ENCODE measurements around the gene NOC2L. TPM values are rescaled to one million over a fixed set of nuclear protein-coding genes. Genes with fewer than 3 reads are reported as not detected.

The NOC2L gene
- total and polyA plus RNA-seq, 10 donors = 26.2 to 73.4 (median 45.9) TPM

GRCh38 chr1:962381-963300, 3.6 kb upstream of the NOC2L start:
- Histone ChIP-seq H3K36me3 (peaks cover 0 to 34% (median 6%) of the 10 kb centered on the region in 6 donors), H3K9me3 (no peaks in the 10 kb centered on the region), H3K4me3 (no peak overlapping the region), H3K27me3 (replicated peaks in 1 of 7) (peaks cover 0 to 33% (median 0%) of the 10 kb centered on the region in 7 donors), H3K27ac (no peak overlapping the region), H3K4me1 (peaks cover 27 to 73% (median 51%) of the 10 kb centered on the region in 6 donors)
- intact Hi-C loops (cut with DNase I; ENCODE audit: low total_unique reads) = no loop called here
- TF ChIP-seq CTCF (IDR thresholded peaks at IDR 0.05 in 8 of 11, conservative IDR thresholded peaks at IDR 0.05 in 3 of 11) = no peak
- TF ChIP-seq POLR2A (IDR thresholded peaks at IDR 0.05) = no peak
- no peak for TF ChIP-seq POLR2AphosphoS5 (IDR thresholded peaks at IDR 0.05)
- WGBS, 5 donors = 86 to 94% (median 92%) methylated on average over 33 to 57 of the region's 57 CpGs
- no peak for DNase-seq

- DNase-seq = no peak
- Histone ChIP-seq H3K9me3 (no peaks in the 10 kb centered on the region), H3K4me3 (peak overlapping the region; percentile 64 to 100 (median 96)), H3K27ac (peak overlapping the region in 3 of 8 donors; percentile 51 to 80 (median 71)), H3K36me3 (peaks cover 0 to 47% (median 12%) of the 10 kb centered on the region in 6 donors), H3K27me3 (replicated peaks in 1 of 7) (peaks cover 0 to 19% (median 0%) of the 10 kb centered on the region in 7 donors), H3K4me1 (peaks cover 17 to 73% (median 49%) of the 10 kb centered on the region in 6 donors)
- WGBS, 5 donors = 37 to 50% (median 45%) methylated on average over 42 to 56 of the region's 56 CpGs; no CpG with 5 or more reads in 1 of the 5 donors
- intact Hi-C loops (cut with DNase I; ENCODE audit: low total_unique reads) = no loop called here
- TF ChIP-seq POLR2AphosphoS5 (IDR thresholded peaks at IDR 0.05) (peak in 1 of 3 donors; percentile 30), POLR2A (IDR thresholded peaks at IDR 0.05) (no peak)
These were observed 2.1 kb upstream of the NOC2L start for GRCh38 chr1:961132-961669.

- Histone ChIP-seq H3K4me3 (peak within 1 kb of the TSS; percentile 64 to 100 (median 99)), H3K36me3 (peaks cover 0 to 53% (median 19%) of the 10 kb centered on the region in 6 donors), H3K4me1 (peaks cover 13 to 73% (median 47%) of the 10 kb centered on the region in 6 donors), H3K27ac (peak within 1 kb of the TSS in 5 of 8 donors; percentile 25 to 83 (median 78)), H3K27me3 (replicated peaks in 1 of 7) (peaks cover 0 to 13% (median 0%) of the 10 kb centered on the region in 7 donors), H3K9me3 (no peaks in the 10 kb centered on the region)
- peak; percentile 95 for DNase-seq
- WGBS, 5 donors = 0 to 2% (median 1%) methylated on average over 24 to 109 of the region's 109 CpGs
- intact Hi-C loops (cut with DNase I; ENCODE audit: low total_unique reads) = no loop called here
- TF ChIP-seq POLR2AphosphoS5 (IDR thresholded peaks at IDR 0.05) = peak; percentile 52 to 64 (median 55)
- no peak for TF ChIP-seq POLR2A (IDR thresholded peaks at IDR 0.05)
- no peak for TF ChIP-seq CTCF (IDR thresholded peaks at IDR 0.05 in 8 of 11, conservative IDR thresholded peaks at IDR 0.05 in 3 of 11)
These were observed 1.5 kb upstream of the NOC2L start, which contains the start of gene KLHL17 for GRCh38 chr1:960363-961131. TSS of gene KLHL17 (plus strand) at chr1:960584. CDS start at chr1:960694, 110 bp downstream.

- DNase-seq = no peak
- H3K36me3 ChIP-seq = peaks cover 0 to 54% (median 26%) of the 10 kb centered on the region in 6 donors
- intact Hi-C loops (cut with DNase I; ENCODE audit: low total_unique reads) = no loop called here
- peaks cover 13 to 78% (median 50%) of the 10 kb centered on the region in 6 donors for H3K4me1 ChIP-seq
- H3K9me3 ChIP-seq = no peaks in the 10 kb centered on the region
- H3K27me3 ChIP-seq (replicated peaks in 1 of 7) = peaks cover 0 to 13% (median 0%) of the 10 kb centered on the region in 7 donors
- TF ChIP-seq POLR2A (IDR thresholded peaks at IDR 0.05) (no peak), CTCF (IDR thresholded peaks at IDR 0.05 in 8 of 11, conservative IDR thresholded peaks at IDR 0.05 in 3 of 11) (no peak), POLR2AphosphoS5 (IDR thresholded peaks at IDR 0.05) (no peak)
- peak overlapping the region in 4 of 8 donors; percentile 25 to 83 (median 79) for H3K27ac ChIP-seq
- peak overlapping the region in 7 of 8 donors; percentile 92 to 100 (median 100) for H3K4me3 ChIP-seq
- WGBS, 5 donors = 21 to 29% (median 22%) methylated on average over 41 to 57 of the region's 57 CpGs
These were observed 791 bp upstream of the NOC2L start for GRCh38 chr1:959731-960362.

All from spleen (tissue), 11 donors.